Left ventricle myocardium inferior (tissue), 1 donor: ENCODE measurements around the gene PDZK1IP1. TPM values are rescaled to one million over a fixed set of nuclear protein-coding genes. Genes with fewer than 3 reads are reported as not detected.
"Not testable (repeated sequence)": the region's sequence is repeated elsewhere in the genome, so short reads cannot be mapped to it uniquely, and the experiment has no call there.

Source experiments
- DNase-seq: peaks from one replicate; pipeline ENCODE4 v3.0.0-alpha.2; 2020
- H3K27ac ChIP-seq: fragments of 200-600 bp; replicated peaks from 2 replicates; pipeline ENCODE4 v1.8.0; 2021
- H3K27me3 ChIP-seq: fragments of 200-600 bp; 2 replicates; pipeline ENCODE4 v1.8.0; 2021; ENCODE audit warnings: low read depth
- H3K36me3 ChIP-seq: fragments of 200-600 bp; 2 replicates; pipeline ENCODE4 v1.8.0; 2021
- H3K4me1 ChIP-seq: fragments of 200-600 bp; 2 replicates; pipeline ENCODE4 v1.8.0; 2021
- H3K4me3 ChIP-seq: fragments of 200-600 bp; 2 replicates; pipeline ENCODE4 v1.8.0; 2021; ENCODE audit warnings: mild to moderate bottlenecking, moderate library complexity
- H3K9me3 ChIP-seq: fragments of 200-600 bp; replicated peaks from 2 replicates; pipeline ENCODE4 v1.8.0; 2021
- CTCF ChIP-seq: fragments of 200-600 bp; IDR thresholded peaks from 2 replicates; pipeline ENCODE4 v1.8.0; 2021; ENCODE audit warnings: antibody characterized with exemption, mild to moderate bottlenecking, borderline replicate concordance
- intact Hi-C: fragments of 100-400 bp; cut with micrococcal nuclease; formaldehyde crosslinking; loops from one replicate; pipeline ENCODE4 v1.11.0; 2022
- total RNA-seq: library from RNA; stranded (reverse); fragmentation: NEBNext Ultra II Directional; extraction: Animal tissue kit (Norgen Biotek cat#: 25700); gene quantifications from one replicate; pipeline ENCODE4 v1.2.1, GENCODE V29; 2021
- donor health status: DM: no; HTN: yes; CAD: no; lungs with severe emphysema.

Gene PDZK1IP1
- total RNA-seq, 1 donor from 2014 or later: not detected

- Histone ChIP-seq H3K4me1 (no peaks in the 10 kb centered on the region), H3K36me3 (no peaks in the 10 kb centered on the region), H3K4me3 (no peak overlapping the region), H3K9me3 (peaks cover 10% of the 10 kb centered on the region), H3K27me3 (peaks cover 26% of the 10 kb centered on the region), H3K27ac (no peak overlapping the region)
- DNase-seq: no peak
- intact Hi-C loops: loop anchor here (10.0 kb wide), 1 partner anchor 552 kb away; no protein-coding TSS in a partner anchor
- no peak for TF ChIP-seq CTCF
Measured at GRCh38 chr1:47172782-47173181, 17.1 kb downstream of the PDZK1IP1 start.

- intact Hi-C loops: no loop called here
- TF ChIP-seq CTCF: no peak
- no peaks in the 10 kb centered on the region for H3K36me3 ChIP-seq
Measured at GRCh38 chr1:47164552-47164951, 25.3 kb downstream of the PDZK1IP1 start.

GRCh38 chr1:47161298-47162040 lies 28.4 kb downstream of the PDZK1IP1 start:
- Histone ChIP-seq H3K4me3 (no peak overlapping the region), H3K36me3 (no peaks in the 10 kb centered on the region), H3K27me3 (peaks cover 33% of the 10 kb centered on the region), H3K9me3 (peaks cover 22% of the 10 kb centered on the region), H3K4me1 (no peaks in the 10 kb centered on the region), H3K27ac (no peak overlapping the region)
- no peak for TF ChIP-seq CTCF
- intact Hi-C loops: no loop called here
- no peak for DNase-seq

More at GRCh38 chr1:47164552-47164951, 25.3 kb downstream of the PDZK1IP1 start:
- Histone ChIP-seq H3K9me3 (peaks cover 12% of the 10 kb centered on the region), H3K27me3 (peaks cover 29% of the 10 kb centered on the region), H3K27ac (no peak overlapping the region), H3K4me3 (no peak overlapping the region), H3K4me1 (no peaks in the 10 kb centered on the region)
- DNase-seq: no peak

- H3K27me3 ChIP-seq: peaks cover 26% of the 10 kb centered on the region
- intact Hi-C loops: no loop called here
Measured at GRCh38 chr1:47160716-47161115, 29.1 kb downstream of the PDZK1IP1 start.

GRCh38 chr1:47157957-47158356 lies 31.9 kb downstream of the PDZK1IP1 start:
- H3K27ac ChIP-seq, H3K36me3 ChIP-seq, H3K4me3 ChIP-seq, DNase-seq, intact Hi-C loops, H3K4me1 ChIP-seq: not testable (repeated sequence)
- Histone ChIP-seq H3K9me3 (peaks cover 40% of the 10 kb centered on the region), H3K27me3 (peaks cover 30% of the 10 kb centered on the region)

More at GRCh38 chr1:47160716-47161115, 29.1 kb downstream of the PDZK1IP1 start:
- Histone ChIP-seq H3K4me3 (no peak overlapping the region), H3K9me3 (peaks cover 23% of the 10 kb centered on the region), H3K27ac (no peak overlapping the region), H3K36me3 (no peaks in the 10 kb centered on the region), H3K4me1 (no peaks in the 10 kb centered on the region)
- DNase-seq: no peak
- TF ChIP-seq CTCF: no peak

- H3K4me3 ChIP-seq, H3K27ac ChIP-seq, H3K36me3 ChIP-seq, intact Hi-C loops, H3K4me1 ChIP-seq, DNase-seq: not testable (repeated sequence)
- Histone ChIP-seq H3K27me3 (peaks cover 38% of the 10 kb centered on the region), H3K9me3 (peaks cover 37% of the 10 kb centered on the region)
Measured at GRCh38 chr1:47156457-47156856, 33.4 kb downstream of the PDZK1IP1 start.

- intact Hi-C loops, H3K4me1 ChIP-seq, DNase-seq: not testable (repeated sequence)
Measured at GRCh38 chr1:47149162-47149561, 40.7 kb downstream of the PDZK1IP1 start.

More at GRCh38 chr1:47149162-47149561, 40.7 kb downstream of the PDZK1IP1 start:
- H3K9me3 ChIP-seq, H3K36me3 ChIP-seq, H3K27ac ChIP-seq, H3K4me3 ChIP-seq: not testable (repeated sequence)
- H3K27me3 ChIP-seq: peaks cover 53% of the 10 kb centered on the region
